ENCODE data around the gene VSIG4.
"Not testable (repeated sequence)": the region's sequence is repeated elsewhere in the genome, so short reads cannot be mapped to it uniquely, and the experiment has no call there.

The VSIG4 gene

DNA sequence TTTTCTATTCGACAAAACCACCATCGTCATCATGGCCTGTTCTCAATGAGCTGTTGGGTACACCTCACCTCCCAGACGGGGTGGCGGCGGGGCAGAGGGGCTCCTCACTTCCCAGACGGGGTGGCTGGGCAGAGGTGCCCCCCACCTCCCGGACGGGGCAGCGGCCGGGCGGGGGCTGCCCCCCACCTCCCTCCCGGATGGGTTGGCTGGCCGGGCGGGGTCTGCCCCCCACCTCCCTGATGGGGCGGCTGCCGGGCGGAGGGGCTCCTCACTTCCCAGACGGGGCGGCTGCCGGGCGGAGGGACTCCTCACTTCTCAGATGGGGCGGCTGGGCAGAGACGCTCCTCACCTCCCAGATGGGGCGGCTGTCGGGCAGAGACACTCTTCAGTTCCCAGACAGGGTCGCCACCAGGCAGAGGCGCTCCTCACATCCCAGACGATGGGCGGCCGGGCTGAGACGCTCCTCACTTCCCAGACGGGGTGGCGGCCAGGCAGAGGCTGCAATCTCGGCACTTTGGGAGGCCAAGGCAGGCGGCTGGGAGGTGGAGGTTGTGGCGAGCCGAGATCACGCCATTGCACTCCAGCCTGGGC lies 64.6 kb downstream of the VSIG4 start:
- not testable (repeated sequence) for DNase-seq
